Urinary bladder (tissue), 4 donors: Measurements from ENCODE around the gene SPECC1L. TPM values are rescaled to one million over a fixed set of nuclear protein-coding genes. Genes with fewer than 3 reads are reported as not detected.

Source experiments
- DNase-seq: peaks from one replicate; pipeline ENCODE4 v3.0.0-alpha.2; 2015; ENCODE audit errors: extremely low spot score
- H3K27ac ChIP-seq: one replicate; pipeline ENCODE4 v1.5.1; 2013; ENCODE audit warnings: low read depth, mild to moderate bottlenecking, moderate library complexity
- H3K36me3 ChIP-seq: one replicate; pipeline ENCODE4 v1.6.1; 2013; ENCODE audit warnings: mild to moderate bottlenecking, moderate library complexity; ENCODE audit not compliant: insufficient read depth
- H3K4me1 ChIP-seq: one replicate; pipeline ENCODE4 v1.6.1; 2013; ENCODE audit warnings: mild to moderate bottlenecking, moderate library complexity; ENCODE audit not compliant: insufficient read depth
- H3K4me3 ChIP-seq: one replicate; pipeline ENCODE4 v1.5.1; 2013; ENCODE audit warnings: low read depth, low read length
- WGBS: extraction: QIAGEN DNeasy Blood & Tissue Kit; methylation state at CpG from one replicate; pipeline ENCODE4 v1.1.7; 2013; 5-methylcytosine and 5-hydroxymethylcytosine counted together
- polyA plus RNA-seq: library from polyadenylated mRNA; stranded (reverse); fragments of 200-250 nt; gene quantifications from one replicate; pipeline ENCODE4 v1.2.3, GENCODE V29; 2013
- total RNA-seq: library from RNA; depleted of rRNA; stranded (reverse); fragments of >200 nt; gene quantifications from one replicate; pipeline ENCODE4 v1.2.3, GENCODE V29; 2014
- donor health status: healthy with polysubstance abuse.
- donor health status: healthy.

SPECC1L gene
- total and polyA plus RNA-seq, 2 donors, result 29.8 to 50.3 TPM

DNA sequence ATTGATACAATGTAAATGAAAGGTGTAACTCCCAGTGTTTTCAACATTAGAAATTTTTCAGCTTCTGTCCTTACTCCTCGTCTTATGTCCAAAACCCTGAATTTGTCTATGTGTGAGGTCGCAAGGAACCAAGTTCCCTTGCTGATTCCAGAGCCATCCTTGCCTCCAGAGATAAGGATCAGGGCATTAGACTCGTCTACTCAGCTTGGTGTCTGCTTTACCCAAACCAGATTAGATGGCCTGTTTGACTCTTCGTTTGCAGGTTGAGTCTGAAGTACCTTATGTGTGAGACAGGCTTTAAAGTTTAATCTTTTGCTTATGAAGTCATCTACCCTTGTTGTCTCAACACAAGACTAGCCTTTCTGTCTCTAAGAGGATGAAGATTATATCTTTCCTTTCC is 55.6 kb downstream of the SPECC1L start:
- 80% methylated on average over 4 of the region's 4 CpGs for WGBS
- peaks cover under 1% of the 10 kb centered on the region for H3K36me3 ChIP-seq
- no peak overlapping the region for H3K4me3 ChIP-seq
- no peaks in the 10 kb centered on the region for H3K4me1 ChIP-seq
- DNase-seq, result no peak
- H3K27ac ChIP-seq, result no peak overlapping the region

DNA sequence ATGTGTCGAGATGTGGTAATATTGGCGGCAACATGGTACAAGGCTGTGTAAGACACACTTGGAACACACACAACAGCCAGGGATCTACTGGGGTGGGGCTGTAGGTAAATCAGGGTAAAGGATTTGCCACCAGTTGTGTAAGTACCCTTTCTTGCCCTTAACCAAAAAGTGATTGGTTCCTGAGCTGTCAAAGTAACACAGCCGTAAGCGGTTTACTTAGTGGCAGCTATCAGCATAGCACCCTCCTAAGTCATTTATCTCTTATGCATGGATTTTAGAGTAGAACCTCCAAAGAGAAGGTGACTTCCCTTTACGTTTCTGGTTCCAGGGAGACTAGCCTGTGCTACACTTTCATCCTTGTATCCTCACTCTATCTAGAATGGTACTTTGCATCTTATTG is 57.2 kb downstream of the SPECC1L start:
- no peak overlapping the region for H3K4me3 ChIP-seq
- H3K4me1 ChIP-seq, result no peaks in the 10 kb centered on the region
- H3K36me3 ChIP-seq, result no peaks in the 10 kb centered on the region
- DNase-seq, result no peak
- 95% methylated on average over 5 of the region's 5 CpGs for WGBS
- H3K27ac ChIP-seq, result no peak overlapping the region

DNA sequence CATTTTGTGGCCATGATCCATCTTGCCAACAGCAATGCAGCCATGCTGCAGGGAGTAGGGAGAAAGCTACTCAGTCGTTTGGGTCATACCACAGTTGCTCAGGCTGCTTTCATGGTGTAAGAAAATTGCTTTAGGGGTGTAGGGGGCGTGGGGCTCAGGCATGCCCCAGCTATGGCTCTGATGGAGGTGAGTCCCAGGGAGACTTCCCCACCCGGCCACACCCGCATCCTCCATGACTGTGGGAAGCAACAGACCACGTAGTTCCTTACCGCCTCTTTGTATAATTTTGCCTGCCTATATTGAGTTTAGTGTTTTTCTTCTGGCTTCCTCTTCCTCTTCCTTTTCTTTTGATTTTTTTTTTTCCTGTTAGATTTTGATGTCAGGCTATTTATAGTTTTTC is 58.8 kb downstream of the SPECC1L start:
- WGBS, result 81% methylated on average over 6 of the region's 6 CpGs
- H3K4me3 ChIP-seq, result no peak overlapping the region

DNA sequence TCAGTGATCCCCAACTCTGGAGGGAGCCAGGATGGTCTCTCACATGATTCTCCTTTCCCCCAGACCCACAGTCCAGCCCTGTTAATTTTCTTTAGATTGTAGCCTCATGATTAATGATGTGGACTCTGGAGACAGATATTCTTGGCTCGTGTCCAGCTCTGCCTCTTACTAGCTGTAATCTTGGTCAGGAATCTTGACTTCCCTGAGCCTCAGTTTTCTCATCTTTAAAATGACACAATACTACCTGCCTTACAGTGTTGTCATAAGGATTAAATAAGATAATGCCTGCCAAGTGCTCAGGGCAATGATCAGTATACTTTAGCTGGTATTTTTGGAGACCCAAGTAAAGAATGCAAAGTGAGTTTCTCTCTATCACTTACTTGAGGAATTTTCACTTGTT is 60.0 kb downstream of the SPECC1L start:
- Histone ChIP-seq H3K27ac (no peak overlapping the region), H3K4me1 (no peaks in the 10 kb centered on the region), H3K4me3 (no peak overlapping the region), H3K36me3 (no peaks in the 10 kb centered on the region)
- 60% methylated on average over 1 of the region's 1 CpG for WGBS
- no peak for DNase-seq

More for the DNA sequence above, 58.8 kb downstream of the SPECC1L start:
- no peaks in the 10 kb centered on the region for H3K4me1 ChIP-seq
- no peak for DNase-seq
- no peak overlapping the region for H3K27ac ChIP-seq
- H3K36me3 ChIP-seq, result no peaks in the 10 kb centered on the region

DNA sequence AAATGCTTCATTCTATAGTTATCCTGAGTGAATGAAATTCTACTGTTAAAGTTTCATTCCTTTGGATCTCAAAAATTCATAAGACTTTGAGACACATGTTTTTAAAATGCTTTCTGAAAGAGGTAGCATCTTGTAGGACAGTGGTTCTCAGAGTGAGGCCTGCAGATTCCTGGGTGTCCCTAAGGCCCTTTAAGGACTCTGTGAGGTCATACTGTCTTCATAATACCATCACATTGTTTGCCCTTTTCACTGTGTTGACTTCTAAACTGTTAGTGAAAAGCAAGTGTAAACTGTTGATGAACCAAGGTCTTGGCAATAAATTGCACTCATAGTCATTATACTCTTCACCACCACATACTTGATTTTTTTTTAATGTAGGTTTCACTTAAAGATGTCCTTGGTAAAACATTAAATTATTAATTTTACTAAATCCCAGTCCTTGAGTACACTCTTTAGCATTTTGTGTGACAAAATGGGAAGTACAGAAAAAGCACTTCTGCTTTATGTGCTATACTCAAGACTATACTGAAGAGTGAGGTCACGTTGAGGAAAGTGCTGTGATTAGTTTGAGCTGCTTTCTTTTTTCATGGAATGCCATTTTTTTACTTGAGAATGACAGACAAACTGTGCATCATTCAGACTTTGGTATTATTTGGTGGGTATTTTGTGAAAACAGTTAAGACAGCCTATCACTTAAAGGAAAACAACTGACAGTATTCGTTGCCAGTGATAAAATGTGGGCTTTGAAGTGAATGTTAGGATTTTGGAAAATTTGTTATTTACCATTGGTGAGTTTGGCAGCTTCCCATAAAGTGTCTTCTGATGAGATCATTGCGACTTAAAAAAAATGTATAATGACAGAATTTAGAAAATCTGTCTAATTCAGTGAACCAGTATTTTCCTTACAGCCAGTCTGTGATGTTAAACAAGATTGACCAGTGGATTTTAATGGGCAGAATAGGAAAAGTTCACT is 61.1 kb downstream of the SPECC1L start:
- Histone ChIP-seq H3K4me3 (no peak overlapping the region), H3K4me1 (no peaks in the 10 kb centered on the region), H3K27ac (no peak overlapping the region), H3K36me3 (no peaks in the 10 kb centered on the region)
- WGBS, result 76% methylated on average over 3 of the region's 3 CpGs
- DNase-seq, result no peak

DNA sequence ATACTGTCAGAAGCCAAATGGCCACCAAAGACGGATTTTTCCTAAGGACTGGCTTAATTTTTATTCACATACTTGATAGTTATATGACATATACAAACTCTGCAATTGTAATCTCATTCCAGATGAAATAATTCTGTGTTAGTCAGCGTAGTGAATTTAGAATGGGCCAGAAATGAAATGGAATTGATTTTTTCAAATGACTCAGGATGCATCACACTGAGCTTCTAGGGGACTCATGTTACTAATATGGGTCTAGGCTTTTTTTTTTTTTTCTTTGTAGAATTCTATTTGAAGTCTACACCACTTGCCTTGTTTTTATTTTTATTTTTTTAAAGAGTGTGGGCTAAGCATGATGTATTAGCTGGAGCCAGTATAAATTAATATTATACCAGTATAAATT is 62.7 kb downstream of the SPECC1L start:
- no peaks in the 10 kb centered on the region for H3K4me1 ChIP-seq
- H3K36me3 ChIP-seq, result no peaks in the 10 kb centered on the region
- 82% methylated on average over 2 of the region's 2 CpGs for WGBS
- DNase-seq, result no peak
- H3K4me3 ChIP-seq, result no peak overlapping the region
- no peak overlapping the region for H3K27ac ChIP-seq

DNA sequence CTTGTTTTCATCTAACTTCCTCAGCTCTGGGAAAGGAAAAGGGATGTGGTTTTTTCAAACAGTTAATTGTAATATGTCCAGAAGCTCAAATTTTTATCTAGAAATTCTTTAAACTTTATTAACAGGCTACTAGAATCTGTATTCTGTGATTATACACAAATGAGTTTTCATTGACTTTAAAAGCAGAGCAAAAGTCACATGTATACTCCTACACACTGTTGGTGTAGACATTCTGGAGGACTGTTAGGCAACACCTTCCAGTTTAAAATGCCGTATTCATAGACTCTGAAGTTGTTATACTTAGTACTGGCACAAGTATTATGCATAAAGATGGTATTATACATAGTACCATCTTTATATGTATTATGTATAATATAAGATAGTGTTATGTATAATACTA is 64.9 kb downstream of the SPECC1L start:
- no peak overlapping the region for H3K4me3 ChIP-seq
- H3K36me3 ChIP-seq, result no peaks in the 10 kb centered on the region
- H3K4me1 ChIP-seq, result no peaks in the 10 kb centered on the region
- WGBS, result 86% methylated on average over 1 of the region's 1 CpG
- no peak for DNase-seq
- H3K27ac ChIP-seq, result no peak overlapping the region

DNA sequence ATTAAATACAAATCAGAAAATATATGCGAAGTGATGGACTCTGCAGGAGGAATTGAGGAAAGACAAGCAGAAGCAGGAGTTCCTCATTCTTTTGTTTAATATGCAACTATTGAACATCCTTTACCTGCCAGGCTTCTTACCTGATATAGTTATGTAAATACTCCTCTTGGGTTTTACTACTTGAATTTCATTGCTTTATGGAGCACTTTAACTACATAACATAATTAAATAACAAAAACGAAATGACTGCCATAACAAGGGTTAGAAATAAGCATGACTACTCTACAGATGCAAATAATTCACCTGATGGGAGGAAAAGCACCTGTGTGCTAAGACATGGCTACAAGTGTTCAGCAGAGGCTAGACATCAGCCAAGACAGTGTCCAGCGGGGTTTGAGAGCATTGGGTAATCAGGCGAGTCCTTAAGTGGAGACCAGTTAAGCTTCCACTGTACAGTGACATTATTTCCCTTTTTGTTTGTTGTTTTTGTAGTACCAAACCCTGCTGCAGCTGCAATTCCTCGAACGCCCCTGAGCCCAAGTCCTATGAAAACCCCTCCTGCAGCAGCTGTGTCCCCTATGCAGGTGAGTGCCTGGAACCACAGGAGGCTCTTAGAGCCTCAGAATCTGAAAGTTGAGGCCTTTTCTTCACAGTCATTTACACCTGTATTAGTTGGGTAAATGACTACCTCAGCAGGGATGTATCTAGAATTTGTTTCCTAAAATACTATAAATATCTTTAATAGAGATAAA is 67.4 kb downstream of the SPECC1L start:
- H3K27ac ChIP-seq, result no peak overlapping the region
- 85% methylated on average over 6 of the region's 6 CpGs for WGBS
- no peak for DNase-seq
- H3K4me1 ChIP-seq, result no peaks in the 10 kb centered on the region
- no peaks in the 10 kb centered on the region for H3K36me3 ChIP-seq
- H3K4me3 ChIP-seq, result no peak overlapping the region

DNA sequence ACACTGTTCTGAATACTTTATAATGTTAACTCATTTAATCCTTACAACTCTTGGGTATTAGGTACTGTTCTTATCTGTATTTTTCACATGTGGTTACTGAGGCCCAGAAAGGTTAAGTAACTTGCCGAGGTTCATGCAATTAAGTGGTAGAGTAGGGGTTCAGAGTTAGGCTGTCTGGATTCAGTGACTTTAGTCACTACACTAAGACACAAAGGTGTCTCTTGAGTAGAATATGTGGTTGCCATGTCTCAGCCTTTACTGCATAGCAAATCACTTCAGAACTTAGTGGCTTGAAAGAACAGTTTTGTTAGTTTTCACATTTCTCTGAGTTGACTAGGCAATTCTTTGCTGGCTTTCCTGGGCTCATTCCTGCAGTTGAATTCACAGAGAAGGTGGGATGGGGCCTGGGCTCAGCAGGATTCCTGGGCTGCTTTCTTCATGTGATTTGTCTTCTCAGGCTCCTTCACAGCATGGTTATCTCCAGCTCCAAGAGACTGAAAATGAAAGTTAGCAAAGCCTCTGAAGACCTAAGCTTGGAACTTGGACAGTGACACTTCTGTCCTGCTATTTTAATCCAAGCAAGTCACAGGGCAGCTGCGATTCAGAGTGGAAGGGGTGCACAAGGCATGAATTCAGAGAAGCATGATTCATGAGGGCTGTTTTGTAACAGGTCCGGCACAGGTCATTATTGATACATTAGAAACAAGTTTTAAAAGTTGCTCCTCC is 68.3 kb downstream of the SPECC1L start:
- Histone ChIP-seq H3K4me1 (no peaks in the 10 kb centered on the region), H3K36me3 (no peaks in the 10 kb centered on the region), H3K4me3 (no peak overlapping the region), H3K27ac (no peak overlapping the region)
- DNase-seq, result no peak
- whole genome bisulfite sequencing, result 85% methylated on average over 3 of the region's 3 CpGs

DNA sequence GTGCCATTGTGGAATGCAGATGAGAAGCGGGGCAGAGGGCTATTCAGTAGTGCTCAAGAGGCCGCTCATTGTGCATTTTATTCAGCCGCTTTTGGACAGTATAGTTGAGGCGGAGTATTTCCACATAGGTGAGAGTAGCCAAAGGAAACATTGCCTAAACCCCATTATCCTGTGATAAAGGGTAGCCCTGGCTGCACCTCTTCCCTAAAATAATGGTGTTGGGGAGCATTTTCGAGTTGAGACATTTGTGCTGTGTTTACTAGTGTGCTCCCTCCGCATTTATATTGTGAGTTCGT is 68.8 kb downstream of the SPECC1L start:
- WGBS, result 96% methylated on average over 7 of the region's 7 CpGs
- Histone ChIP-seq H3K4me3 (no peak overlapping the region), H3K27ac (no peak overlapping the region), H3K4me1 (no peaks in the 10 kb centered on the region), H3K36me3 (peaks cover 2% of the 10 kb centered on the region)
- no peak for DNase-seq

DNA sequence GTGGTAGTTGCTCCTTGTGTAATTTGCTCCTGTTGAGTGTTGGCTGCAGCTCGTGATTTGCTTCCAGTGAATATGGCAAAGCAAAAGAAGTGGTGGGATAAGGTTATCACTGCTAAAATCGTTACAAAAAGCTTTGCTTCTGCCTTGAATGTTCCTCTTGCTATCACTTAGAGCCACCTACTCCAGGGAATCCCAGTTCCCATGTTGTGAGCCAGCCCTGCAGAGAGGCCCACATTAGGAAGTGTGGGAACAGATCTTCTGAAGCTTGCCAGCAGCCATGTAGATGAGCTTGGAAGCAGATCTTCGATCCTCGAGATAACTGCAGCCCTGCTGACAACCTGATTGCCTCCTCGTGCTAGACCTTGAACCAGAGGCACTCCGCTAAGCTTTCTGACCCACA is 71.0 kb downstream of the SPECC1L start:
- Histone ChIP-seq H3K27ac (no peak overlapping the region), H3K4me1 (no peaks in the 10 kb centered on the region), H3K4me3 (no peak overlapping the region), H3K36me3 (peaks cover 2% of the 10 kb centered on the region)
- no peak for DNase-seq
- WGBS, result 70% methylated on average over 6 of the region's 6 CpGs

DNA sequence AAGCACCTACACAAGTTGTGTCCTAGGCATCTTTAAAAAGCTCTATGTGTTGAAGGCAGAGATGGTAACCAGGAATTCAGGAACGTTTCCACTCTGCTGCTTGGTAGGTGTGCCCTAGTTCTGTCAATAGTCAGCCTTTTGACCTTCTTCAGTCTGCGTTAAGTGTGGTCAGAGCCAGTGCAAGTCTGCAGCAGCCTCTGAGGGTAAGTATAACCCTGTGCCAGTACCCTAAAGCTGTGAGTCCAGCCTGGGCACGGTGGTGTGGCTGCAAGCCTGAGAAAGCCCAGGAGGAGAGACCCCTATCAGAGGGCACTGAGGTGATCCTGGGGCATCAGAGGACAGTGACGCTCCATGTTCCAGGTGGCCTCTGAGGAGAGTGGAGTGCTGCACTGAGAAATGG is 80.0 kb downstream of the SPECC1L start:
- DNase-seq, result no peak
- Histone ChIP-seq H3K4me3 (no peak overlapping the region), H3K27ac (no peak overlapping the region), H3K36me3 (peaks cover 15% of the 10 kb centered on the region), H3K4me1 (no peaks in the 10 kb centered on the region)
- WGBS, result 94% methylated on average over 4 of the region's 4 CpGs

DNA sequence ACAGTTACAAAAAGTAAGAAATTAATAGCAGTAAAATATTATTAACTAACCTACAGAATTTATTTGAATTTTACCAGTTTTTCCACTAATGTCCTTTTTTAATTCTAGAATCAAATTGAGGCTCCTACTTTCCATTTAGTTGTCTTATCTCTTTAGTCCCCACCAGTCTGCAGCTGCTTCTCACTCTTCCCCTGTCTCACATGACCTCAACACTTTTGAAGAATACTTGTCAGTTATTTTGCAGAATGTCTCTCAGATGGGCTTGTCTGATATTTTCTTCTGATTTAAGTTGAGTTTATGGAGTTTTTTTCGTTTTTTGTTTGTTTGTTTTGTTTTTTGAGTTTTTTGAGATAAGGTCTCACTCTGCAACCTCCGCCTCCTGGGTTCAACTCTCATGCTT is 82.5 kb downstream of the SPECC1L start:
- no peak for DNase-seq
- no peak overlapping the region for H3K4me3 ChIP-seq
- H3K27ac ChIP-seq, result no peak overlapping the region
- 95% methylated on average over 2 of the region's 2 CpGs for WGBS
- H3K36me3 ChIP-seq, result peaks cover 8% of the 10 kb centered on the region
- H3K4me1 ChIP-seq, result no peaks in the 10 kb centered on the region

DNA sequence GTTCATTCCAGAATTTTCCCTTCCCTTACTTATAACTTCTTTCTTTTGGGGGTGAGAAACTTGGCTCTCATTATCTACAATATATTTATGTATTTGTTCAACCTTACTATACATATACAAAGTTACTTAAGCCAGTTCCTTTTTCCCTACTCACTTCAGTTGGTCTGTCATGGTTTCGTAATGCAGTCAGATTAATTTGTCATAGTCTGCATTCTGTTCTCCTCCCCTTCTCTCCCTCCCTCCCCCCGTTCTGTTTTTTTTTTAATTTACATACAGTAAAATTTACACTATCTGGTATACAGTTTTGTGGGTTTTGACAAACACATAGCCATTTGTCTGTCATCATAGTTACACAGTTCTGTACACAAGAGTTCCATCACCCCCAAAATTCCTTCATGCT is 84.9 kb downstream of the SPECC1L start:
- no peak overlapping the region for H3K27ac ChIP-seq
- H3K4me3 ChIP-seq, result no peak overlapping the region
- WGBS, result 64% methylated on average over 2 of the region's 2 CpGs
- H3K36me3 ChIP-seq, result no peaks in the 10 kb centered on the region
- no peak for DNase-seq
- H3K4me1 ChIP-seq, result no peaks in the 10 kb centered on the region
